ENCODE data around the gene NELFCD.
"Not testable (repeated sequence)": the region's sequence is repeated elsewhere in the genome, so short reads cannot be mapped to it uniquely, and the experiment has no call there.

NELFCD gene

DNA sequence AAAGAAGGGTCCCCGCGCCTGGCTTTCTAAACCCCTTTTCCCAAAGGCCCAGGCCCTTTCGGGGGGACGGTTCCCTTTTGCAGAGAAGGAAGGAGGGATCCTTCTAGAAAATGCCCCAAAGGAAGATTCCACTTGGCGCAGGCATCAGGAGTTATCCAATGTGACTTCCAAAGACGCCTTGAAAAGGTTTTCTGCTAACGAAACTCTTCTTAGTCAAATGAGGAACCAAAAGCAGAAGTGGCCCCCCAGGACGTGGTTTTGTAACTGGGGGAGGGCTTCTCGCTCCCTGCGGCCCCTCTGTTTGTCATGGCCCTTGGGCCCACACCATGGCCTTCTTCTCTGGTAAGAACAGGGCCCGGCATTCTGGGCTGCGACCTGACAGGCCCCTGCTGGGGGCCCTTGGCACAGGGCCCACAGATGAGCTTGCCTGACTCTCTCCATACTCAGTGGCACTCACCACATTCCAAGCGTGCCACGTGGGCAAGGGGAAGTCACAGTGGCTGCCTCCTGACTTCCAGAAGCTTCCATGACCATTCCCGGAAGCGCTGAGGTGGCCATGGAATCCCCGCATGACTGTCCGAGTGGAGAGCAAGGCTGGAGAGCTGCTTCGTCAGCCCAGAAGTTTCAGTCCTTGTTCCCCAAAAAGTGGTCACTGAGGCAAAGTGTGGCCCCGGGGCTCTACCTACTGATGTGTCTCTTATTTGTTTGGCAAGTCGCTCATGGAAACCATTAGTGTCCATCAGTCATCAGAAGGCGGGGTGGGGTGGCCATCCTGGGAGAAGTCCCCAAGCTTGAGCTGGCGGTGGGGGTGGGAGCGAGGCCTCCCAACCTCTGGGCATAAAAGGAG lies 26.8 kb downstream of the NELFCD start:
- in situ Hi-C loops (cut with MboI; ENCODE audit: low sequenced_read_pairs) = no loop called here

- in situ Hi-C loops (cut with MboI; ENCODE audit: low sequenced_read_pairs) = no loop called here
Observed at GRCh38 chr20:59008715-59009336, 27.8 kb downstream of the NELFCD start.

GRCh38 chr20:59010321-59010994 lies 29.4 kb downstream of the NELFCD start:
- in situ Hi-C loops (cut with MboI; ENCODE audit: low sequenced_read_pairs) = no loop called here

GRCh38 chr20:59010995-59011873 lies 30.2 kb downstream of the NELFCD start:
- in situ Hi-C loops (cut with MboI; ENCODE audit: low sequenced_read_pairs) = no loop called here

- in situ Hi-C loops (cut with MboI; ENCODE audit: low sequenced_read_pairs) = not testable (repeated sequence)
Observed at GRCh38 chr20:59011874-59012157, 30.8 kb downstream of the NELFCD start.

GRCh38 chr20:59013031-59013951 lies 32.2 kb downstream of the NELFCD start:
- in situ Hi-C loops (cut with MboI; ENCODE audit: low sequenced_read_pairs) = no loop called here

DNA sequence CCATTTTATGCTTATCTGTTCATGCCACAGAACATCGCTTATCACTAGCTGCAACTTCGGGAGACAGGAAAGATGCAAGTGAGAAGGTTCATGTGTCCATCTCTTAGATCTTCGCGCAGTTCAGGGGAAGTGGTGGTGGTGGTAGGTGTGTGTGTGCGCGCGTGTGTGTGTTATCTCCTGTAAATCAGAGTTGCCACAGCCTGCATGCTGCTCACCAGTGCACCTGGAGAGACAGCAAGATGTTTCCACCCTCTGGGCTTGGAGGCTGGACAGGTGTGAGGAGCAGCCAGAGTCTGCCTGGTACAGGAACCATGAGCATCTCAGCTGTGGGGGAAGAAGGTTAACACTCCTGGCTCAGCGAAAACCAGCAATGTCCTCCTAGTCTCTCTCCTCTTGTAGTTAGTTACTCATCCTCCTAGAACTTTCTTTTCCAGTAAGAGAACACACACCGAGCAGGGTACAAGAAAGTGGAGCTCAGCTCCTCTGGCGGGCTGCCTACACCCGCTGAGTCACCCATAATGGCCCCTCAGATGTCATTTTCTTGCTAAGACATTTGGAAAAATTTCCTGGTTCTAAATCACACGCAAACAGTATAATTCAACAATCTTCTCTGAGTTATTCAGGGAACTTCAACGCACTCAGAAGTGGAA lies 33.0 kb downstream of the NELFCD start:
- in situ Hi-C loops (cut with MboI; ENCODE audit: low sequenced_read_pairs) = no loop called here

- in situ Hi-C loops (cut with MboI; ENCODE audit: low sequenced_read_pairs) = no loop called here
Observed at GRCh38 chr20:59014680-59015389, 33.8 kb downstream of the NELFCD start.

- in situ Hi-C loops (cut with MboI; ENCODE audit: low sequenced_read_pairs) = no loop called here
Observed at GRCh38 chr20:59015411-59015810, 34.4 kb downstream of the NELFCD start.

DNA sequence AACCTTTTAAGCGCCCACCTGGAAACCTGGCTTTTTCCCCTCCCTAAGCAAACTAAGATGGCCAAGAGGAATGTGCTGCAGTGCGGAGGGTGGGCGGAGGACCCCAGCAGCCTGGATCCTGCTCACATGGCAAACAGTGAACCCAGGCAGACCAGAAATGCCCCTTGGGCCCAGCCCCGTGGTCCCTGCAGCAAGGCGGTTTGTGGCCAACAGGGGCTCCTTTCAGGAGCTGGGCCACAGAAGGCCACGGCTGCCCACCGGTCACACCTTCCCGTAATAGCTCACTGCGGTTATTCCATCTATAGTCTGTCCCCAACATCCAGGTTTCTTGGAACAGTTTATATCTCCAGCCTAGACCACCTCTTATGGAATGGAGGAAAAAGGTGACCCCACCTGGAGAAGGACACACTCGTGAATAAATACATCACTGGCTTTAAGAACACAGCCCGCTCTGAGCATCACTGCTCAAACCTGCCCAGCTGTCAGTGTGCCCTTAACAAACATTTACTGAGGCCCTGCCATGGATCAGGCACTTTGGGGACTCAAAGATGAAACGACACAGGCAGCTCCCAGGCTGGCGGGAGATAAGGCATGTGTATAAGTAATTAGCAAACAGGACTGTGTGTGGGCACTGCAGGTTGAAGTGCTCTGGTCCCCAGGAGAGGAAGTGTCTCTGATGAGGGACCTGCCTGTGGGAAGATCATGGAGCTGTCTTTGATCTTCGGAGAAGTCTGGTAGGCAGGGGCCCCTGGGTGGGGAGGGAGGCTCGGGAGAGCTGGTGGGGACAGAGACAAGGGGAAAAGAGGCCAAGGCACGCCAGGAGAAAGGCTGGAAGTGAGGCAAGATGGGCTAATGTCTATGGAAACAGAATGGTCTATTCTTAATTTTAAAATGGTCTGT lies 35.0 kb downstream of the NELFCD start:
- in situ Hi-C loops (cut with MboI; ENCODE audit: low sequenced_read_pairs) = no loop called here

DNA sequence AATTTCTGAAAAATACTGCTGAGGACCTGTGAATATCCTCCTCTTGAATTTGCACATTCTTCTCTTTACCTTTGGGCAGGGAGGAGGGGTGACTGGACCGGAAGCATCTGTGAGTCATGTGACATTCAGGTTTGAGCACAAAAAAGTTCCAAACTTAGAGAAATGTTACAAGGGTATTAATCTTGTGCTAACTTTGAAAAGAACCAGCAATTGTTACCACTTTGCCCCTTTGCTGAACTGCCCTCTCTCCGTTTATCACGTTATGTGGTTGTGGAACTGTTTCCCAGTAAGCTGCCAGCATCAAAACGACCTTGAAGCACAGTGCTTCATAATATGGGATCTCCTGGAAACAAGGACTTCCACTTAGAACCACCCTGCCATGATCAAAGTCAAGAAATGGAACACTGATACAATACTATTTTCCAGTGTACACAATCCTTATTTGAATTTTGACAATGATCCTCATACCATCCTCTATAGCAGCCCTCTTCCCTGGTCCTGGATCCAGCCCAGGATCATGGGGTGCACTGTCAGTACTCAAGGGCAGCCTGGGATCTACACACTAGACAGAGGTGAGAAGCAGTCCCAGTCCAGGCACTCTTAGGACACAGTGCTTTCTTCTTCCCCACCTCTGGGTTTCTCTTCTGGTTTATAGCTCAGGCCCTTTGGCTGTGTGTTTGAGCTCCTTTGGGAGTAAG lies 35.9 kb downstream of the NELFCD start:
- in situ Hi-C loops (cut with MboI; ENCODE audit: low sequenced_read_pairs) = no loop called here

DNA sequence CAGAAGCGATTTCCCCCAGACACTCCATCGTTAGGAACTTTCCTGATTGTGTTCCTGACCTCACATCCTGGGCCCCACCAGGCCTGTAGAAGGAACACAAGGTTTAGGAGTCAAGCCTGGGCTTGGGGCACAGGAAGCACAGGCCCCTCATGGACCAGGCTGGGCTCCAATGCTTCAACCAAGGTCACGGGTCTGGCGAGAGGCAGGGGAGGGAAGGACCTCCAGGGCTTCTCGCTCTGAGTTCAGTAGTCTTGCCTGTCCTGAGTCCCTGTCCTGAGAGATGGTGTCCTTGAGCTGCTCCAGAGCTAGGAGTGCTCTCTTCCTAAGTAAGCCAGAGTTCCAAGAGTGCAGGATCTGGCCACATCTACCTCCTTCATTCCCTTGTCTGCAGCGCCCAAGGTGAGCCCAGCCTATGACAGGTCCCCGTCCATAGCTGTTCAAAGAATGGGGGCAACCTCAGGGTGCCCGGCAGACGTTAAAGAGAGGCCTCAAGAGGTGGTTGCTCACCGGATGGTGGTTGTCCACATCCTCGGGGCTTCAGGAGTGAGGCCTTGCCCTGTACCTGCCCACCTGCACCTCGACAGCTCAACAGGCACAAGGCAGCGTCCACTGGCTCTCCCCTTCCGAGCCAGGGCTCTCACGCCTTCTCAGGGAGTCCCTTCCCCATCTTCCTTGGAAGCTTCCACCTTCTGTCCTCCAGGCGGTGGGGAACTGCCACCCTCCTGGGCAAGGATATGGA lies 36.6 kb downstream of the NELFCD start:
- in situ Hi-C loops (cut with MboI; ENCODE audit: low sequenced_read_pairs) = no loop called here

- in situ Hi-C loops (cut with MboI; ENCODE audit: low sequenced_read_pairs) = no loop called here
Observed at GRCh38 chr20:59018817-59019216, 37.8 kb downstream of the NELFCD start.

GRCh38 chr20:59019217-59019616 lies 38.2 kb downstream of the NELFCD start, which contains the start of gene TUBB1:
Gene TUBB1 (plus strand): TSS chr20:59019429. CDS start chr20:59019523, 94 bp downstream.
- in situ Hi-C loops (cut with MboI; ENCODE audit: low sequenced_read_pairs) = no loop called here

DNA sequence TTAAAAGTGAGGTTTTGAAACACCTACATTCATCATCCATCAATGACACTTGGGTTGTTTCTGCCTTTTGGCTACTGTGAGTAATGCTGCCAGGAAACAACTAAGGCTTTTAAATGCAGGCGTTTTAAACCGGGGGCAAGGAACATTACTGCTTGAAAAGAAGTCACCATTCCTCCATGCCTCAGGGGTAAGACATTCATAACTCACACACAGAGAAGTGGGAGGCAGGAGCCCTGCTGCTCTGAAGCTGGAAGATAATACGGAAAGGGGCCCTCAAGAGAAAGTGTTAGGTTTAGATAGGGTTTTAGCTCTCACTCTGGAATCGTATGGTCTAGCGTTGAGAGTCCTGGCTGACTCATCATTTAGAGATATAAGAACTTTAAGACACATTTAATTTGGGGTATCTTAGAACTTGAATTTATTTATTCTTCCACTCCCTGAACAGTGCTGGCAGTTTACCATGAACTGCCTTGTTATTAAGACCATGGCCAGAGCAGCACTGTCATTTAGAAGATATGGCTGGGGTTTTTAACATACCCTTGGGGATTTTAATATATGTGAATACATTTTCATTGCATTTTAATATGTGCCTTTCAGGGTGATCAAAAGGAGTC lies 40.0 kb downstream of the NELFCD start:
- in situ Hi-C loops (cut with MboI; ENCODE audit: low sequenced_read_pairs) = no loop called here

DNA sequence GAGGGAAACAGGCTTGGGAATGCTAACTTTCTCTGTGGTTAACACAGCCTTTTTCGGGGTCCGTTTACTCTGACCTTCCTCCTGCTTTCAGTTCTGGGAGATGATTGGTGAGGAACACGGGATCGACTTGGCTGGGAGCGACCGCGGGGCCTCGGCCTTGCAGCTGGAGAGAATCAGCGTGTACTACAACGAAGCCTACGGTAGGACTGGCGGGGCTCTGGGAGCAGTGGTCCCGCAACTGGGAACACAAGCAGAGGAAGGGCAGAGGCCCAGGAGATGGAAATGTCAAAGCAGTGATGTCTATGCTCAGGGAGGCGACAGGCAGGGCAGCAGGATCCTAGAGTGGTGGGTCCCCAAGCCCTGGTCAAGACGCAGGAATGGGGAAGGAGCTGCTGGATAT lies 41.7 kb downstream of the NELFCD start:
- in situ Hi-C loops (cut with MboI; ENCODE audit: low sequenced_read_pairs) = no loop called here

All from HL-60/S4 treated with phorbol 12-myristate 13-acetate at 8.2 ng/mL for 4 days and 3 days (cell line).